HepG2 (cell line): Measurements from ENCODE around the gene NPDC1. TPM values are rescaled to one million over a fixed set of nuclear protein-coding genes. Genes with fewer than 3 reads are reported as not detected.

Source experiments
- ELF3 ChIP-seq: IDR thresholded peaks from 2 replicates; pipeline ENCODE4 v1.6.1; 2016; ENCODE audit warnings: missing genetic modification reagents, missing compliant biosample characterization
- JUNB ChIP-seq: sonication (generic); formaldehyde crosslinking; IDR thresholded peaks from 2 replicates; pipeline ENCODE4 v1.8.0; 2022; ENCODE audit warnings: missing genetic modification reagents, mild to moderate bottlenecking, borderline replicate concordance
- PRMT3 ChIP-seq: sonication (generic); formaldehyde crosslinking; IDR thresholded peaks from 2 replicates; pipeline ENCODE4 v1.8.1; 2022; ENCODE audit warnings: low read depth, mild to moderate bottlenecking, moderate library complexity, missing genetic modification reagents, borderline replicate concordance
- ZNF234 ChIP-seq: sonication (generic); formaldehyde crosslinking; conservative IDR thresholded peaks from 2 replicates; pipeline ENCODE4 v1.5.1; 2020; ENCODE audit warnings: mild to moderate bottlenecking, missing genetic modification reagents
- ZNF326 ChIP-seq: sonication (generic); formaldehyde crosslinking; IDR thresholded peaks from 2 replicates; pipeline ENCODE4 v1.4.0; 2020; ENCODE audit warnings: missing genetic modification reagents, borderline replicate concordance
- ZNF468 ChIP-seq: sonication (generic); formaldehyde crosslinking; IDR thresholded peaks from 2 replicates; pipeline ENCODE4 v1.8.0; 2022; ENCODE audit warnings: mild to moderate bottlenecking, moderate library complexity, missing genetic modification reagents
- ZNF567 ChIP-seq: sonication (generic); formaldehyde crosslinking; IDR thresholded peaks from 2 replicates; pipeline ENCODE4 v1.8.1; 2023; ENCODE audit warnings: mild to moderate bottlenecking, missing genetic modification reagents, borderline replicate concordance
- polyA plus RNA-seq, 8 experiments: library from polyadenylated mRNA; depleted of rRNA in 3 of 8; stranded (reverse) in 7 of 8; unstranded in 1 of 8; fragments of >200 nt; fragmentation: Illumina TruSeq in 4 of 8; extraction: Trizol in 4 of 8; gene quantifications; 2 replicates each; pipeline versions ENCODE4 v1.2.1 to v1.2.3, GENCODE V29; 2011 to 2016; ENCODE audit warnings: low read depth in 4 of 8, missing spikeins in 1 of 8, mixed read lengths in 1 of 8; ENCODE audit not compliant: insufficient read depth in 1 of 8
- total RNA-seq, 5 experiments: library from RNA; depleted of rRNA; stranded (reverse); fragments of >200 nt; fragmentation: Illumina TruSeq; extraction: Trizol; gene quantifications; 2 replicates each; pipeline ENCODE4 v1.2.3, GENCODE V29; 2016; ENCODE audit warnings: low read depth in 1 of 5
- TF ChIP-seq, protein P1 (sequence below): sonication (generic); formaldehyde crosslinking; IDR thresholded peaks from 2 replicates; pipeline ENCODE4 v1.9.0; 2021; ENCODE audit warnings: missing genetic modification reagents, borderline replicate concordance
- TF ChIP-seq, protein P2 (sequence below): sonication (generic); formaldehyde crosslinking; IDR thresholded peaks from 2 replicates; pipeline ENCODE4 v1.4.0; 2020; ENCODE audit warnings: missing genetic modification reagents
- TF ChIP-seq, protein P3 (sequence below): IDR thresholded peaks from 2 replicates; pipeline ENCODE4 v1.6.1; 2012; ENCODE audit warnings: low read length, improper control_type of control experiment
- TF ChIP-seq, protein P4 (sequence below): sonication (generic); formaldehyde crosslinking; IDR thresholded peaks from 2 replicates; pipeline ENCODE4 v1.5.1; 2020; ENCODE audit warnings: missing genetic modification reagents, mild to moderate bottlenecking, borderline replicate concordance

Gene NPDC1
- total and polyA plus RNA-seq, 2 of the 13 experiments (the other 11 are each of a cell fraction or from before 2014, with no cell fraction given), result 0.84 to 5.4 TPM

DNA sequence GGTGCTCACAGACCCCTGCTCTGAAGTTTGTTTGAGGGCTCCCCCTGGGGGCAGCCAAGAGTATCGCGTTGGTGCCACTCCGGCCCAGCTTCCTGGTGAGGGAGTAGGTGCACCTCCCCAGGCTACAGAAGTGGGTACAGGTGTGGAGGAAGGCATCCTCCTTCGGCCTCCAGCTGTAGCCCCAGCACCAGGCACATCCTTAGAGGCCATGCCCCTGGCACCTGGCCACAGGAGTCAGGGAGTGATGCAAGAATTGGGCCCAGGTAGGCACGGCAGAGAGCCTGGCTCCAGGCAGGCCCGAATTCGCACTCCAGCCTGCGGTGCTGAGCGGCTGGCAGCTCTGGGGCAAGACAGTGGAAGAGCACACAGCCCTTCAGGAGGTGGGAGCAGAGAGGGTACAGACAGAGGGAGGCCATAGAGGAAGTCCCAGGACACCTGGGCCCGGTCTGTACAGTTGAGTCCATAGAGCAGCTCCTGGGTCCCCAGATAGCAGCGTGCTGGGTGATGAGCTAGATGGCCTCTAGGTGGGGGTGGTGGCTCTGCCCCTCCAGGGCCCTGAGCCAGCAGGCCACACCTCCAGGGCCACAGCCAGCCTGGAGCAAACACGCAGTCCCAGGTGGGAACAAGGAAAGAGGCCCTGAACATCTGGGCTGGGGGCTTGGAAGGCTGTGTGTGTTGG is 22.0 kb upstream of the NPDC1 start (continued):
- TF ChIP-seq, protein P1, sequence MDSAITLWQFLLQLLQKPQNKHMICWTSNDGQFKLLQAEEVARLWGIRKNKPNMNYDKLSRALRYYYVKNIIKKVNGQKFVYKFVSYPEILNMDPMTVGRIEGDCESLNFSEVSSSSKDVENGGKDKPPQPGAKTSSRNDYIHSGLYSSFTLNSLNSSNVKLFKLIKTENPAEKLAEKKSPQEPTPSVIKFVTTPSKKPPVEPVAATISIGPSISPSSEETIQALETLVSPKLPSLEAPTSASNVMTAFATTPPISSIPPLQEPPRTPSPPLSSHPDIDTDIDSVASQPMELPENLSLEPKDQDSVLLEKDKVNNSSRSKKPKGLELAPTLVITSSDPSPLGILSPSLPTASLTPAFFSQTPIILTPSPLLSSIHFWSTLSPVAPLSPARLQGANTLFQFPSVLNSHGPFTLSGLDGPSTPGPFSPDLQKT, result no peak
- TF ChIP-seq, protein P2, sequence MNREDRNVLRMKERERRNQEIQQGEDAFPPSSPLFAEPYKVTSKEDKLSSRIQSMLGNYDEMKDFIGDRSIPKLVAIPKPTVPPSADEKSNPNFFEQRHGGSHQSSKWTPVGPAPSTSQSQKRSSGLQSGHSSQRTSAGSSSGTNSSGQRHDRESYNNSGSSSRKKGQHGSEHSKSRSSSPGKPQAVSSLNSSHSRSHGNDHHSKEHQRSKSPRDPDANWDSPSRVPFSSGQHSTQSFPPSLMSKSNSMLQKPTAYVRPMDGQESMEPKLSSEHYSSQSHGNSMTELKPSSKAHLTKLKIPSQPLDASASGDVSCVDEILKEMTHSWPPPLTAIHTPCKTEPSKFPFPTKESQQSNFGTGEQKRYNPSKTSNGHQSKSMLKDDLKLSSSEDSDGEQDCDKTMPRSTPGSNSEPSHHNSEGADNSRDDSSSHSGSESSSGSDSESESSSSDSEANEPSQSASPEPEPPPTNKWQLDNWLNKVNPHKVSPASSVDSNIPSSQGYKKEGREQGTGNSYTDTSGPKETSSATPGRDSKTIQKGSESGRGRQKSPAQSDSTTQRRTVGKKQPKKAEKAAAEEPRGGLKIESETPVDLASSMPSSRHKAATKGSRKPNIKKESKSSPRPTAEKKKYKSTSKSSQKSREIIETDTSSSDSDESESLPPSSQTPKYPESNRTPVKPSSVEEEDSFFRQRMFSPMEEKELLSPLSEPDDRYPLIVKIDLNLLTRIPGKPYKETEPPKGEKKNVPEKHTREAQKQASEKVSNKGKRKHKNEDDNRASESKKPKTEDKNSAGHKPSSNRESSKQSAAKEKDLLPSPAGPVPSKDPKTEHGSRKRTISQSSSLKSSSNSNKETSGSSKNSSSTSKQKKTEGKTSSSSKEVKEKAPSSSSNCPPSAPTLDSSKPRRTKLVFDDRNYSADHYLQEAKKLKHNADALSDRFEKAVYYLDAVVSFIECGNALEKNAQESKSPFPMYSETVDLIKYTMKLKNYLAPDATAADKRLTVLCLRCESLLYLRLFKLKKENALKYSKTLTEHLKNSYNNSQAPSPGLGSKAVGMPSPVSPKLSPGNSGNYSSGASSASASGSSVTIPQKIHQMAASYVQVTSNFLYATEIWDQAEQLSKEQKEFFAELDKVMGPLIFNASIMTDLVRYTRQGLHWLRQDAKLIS, result no peak
- TF ChIP-seq ZNF326 (CRISPR knock-in tag) (no peak), ELF3 (CRISPR knock-in tag) (peak; percentile 69), ZNF234 (no peak), ZNF468 (0 out of 2 replicates have a peak, but pooled peaks have one; percentile 17), JUNB (CRISPR knock-in tag) (no peak), PRMT3 (CRISPR knock-in tag) (no peak), ZNF567 (CRISPR knock-in tag) (no peak)
- TF ChIP-seq, protein P3, sequence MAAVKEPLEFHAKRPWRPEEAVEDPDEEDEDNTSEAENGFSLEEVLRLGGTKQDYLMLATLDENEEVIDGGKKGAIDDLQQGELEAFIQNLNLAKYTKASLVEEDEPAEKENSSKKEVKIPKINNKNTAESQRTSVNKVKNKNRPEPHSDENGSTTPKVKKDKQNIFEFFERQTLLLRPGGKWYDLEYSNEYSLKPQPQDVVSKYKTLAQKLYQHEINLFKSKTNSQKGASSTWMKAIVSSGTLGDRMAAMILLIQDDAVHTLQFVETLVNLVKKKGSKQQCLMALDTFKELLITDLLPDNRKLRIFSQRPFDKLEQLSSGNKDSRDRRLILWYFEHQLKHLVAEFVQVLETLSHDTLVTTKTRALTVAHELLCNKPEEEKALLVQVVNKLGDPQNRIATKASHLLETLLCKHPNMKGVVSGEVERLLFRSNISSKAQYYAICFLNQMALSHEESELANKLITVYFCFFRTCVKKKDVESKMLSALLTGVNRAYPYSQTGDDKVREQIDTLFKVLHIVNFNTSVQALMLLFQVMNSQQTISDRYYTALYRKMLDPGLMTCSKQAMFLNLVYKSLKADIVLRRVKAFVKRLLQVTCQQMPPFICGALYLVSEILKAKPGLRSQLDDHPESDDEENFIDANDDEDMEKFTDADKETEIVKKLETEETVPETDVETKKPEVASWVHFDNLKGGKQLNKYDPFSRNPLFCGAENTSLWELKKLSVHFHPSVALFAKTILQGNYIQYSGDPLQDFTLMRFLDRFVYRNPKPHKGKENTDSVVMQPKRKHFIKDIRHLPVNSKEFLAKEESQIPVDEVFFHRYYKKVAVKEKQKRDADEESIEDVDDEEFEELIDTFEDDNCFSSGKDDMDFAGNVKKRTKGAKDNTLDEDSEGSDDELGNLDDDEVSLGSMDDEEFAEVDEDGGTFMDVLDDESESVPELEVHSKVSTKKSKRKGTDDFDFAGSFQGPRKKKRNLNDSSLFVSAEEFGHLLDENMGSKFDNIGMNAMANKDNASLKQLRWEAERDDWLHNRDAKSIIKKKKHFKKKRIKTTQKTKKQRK, result no peak
- TF ChIP-seq, protein P4, sequence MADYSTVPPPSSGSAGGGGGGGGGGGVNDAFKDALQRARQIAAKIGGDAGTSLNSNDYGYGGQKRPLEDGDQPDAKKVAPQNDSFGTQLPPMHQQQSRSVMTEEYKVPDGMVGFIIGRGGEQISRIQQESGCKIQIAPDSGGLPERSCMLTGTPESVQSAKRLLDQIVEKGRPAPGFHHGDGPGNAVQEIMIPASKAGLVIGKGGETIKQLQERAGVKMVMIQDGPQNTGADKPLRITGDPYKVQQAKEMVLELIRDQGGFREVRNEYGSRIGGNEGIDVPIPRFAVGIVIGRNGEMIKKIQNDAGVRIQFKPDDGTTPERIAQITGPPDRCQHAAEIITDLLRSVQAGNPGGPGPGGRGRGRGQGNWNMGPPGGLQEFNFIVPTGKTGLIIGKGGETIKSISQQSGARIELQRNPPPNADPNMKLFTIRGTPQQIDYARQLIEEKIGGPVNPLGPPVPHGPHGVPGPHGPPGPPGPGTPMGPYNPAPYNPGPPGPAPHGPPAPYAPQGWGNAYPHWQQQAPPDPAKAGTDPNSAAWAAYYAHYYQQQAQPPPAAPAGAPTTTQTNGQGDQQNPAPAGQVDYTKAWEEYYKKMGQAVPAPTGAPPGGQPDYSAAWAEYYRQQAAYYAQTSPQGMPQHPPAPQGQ (CRISPR knock-in tag), result no peak
